KMS-11 (cell line): ENCODE data around the gene ADH1B.
"Not testable (repeated sequence)": the region's sequence is repeated elsewhere in the genome, so short reads cannot be mapped to it uniquely, and the experiment has no call there.

Experiments used
- H2AFZ ChIP-seq: fragments of 200-600 bp; sonication (generic); 2 replicates; pipeline ENCODE4 v1.6.1; 2016; ENCODE audit warnings: antibody characterized with exemption, mixed run types, low read depth
- H3K27ac ChIP-seq: fragments of 200-600 bp; sonication (generic); 2 replicates; pipeline ENCODE4 v1.6.1; 2016; ENCODE audit warnings: mild to moderate bottlenecking, mixed run types
- H3K27me3 ChIP-seq: fragments of 200-600 bp; sonication (generic); 2 replicates; pipeline ENCODE4 v1.6.1; 2017; ENCODE audit warnings: mild to moderate bottlenecking, low read depth, mixed run types, moderate library complexity; ENCODE audit not compliant: insufficient read depth
- H3K36me3 ChIP-seq: fragments of 200-600 bp; sonication (generic); 2 replicates; pipeline ENCODE4 v1.6.1; 2017; ENCODE audit warnings: mild to moderate bottlenecking, mixed run types; ENCODE audit not compliant: insufficient read depth
- H3K4me1 ChIP-seq: fragments of 200-600 bp; sonication (generic); 2 replicates; pipeline ENCODE4 v1.6.1; 2016; ENCODE audit warnings: mild to moderate bottlenecking, low read depth, mixed run types; ENCODE audit not compliant: poor library complexity, severe bottlenecking
- H3K4me2 ChIP-seq: fragments of 200-600 bp; sonication (generic); 2 replicates; pipeline ENCODE4 v1.7.0; 2016; ENCODE audit warnings: mild to moderate bottlenecking, mixed run types
- H3K4me3 ChIP-seq: fragments of 200-600 bp; sonication (generic); IDR thresholded peaks from 2 replicates; pipeline ENCODE4 v1.6.1; 2017; ENCODE audit warnings: low read depth, low read length, mixed read lengths; ENCODE audit not compliant: insufficient read depth
- H3K79me2 ChIP-seq: fragments of 200-600 bp; sonication (generic); 2 replicates; pipeline ENCODE4 v1.6.1; 2016; ENCODE audit warnings: low read depth, mixed run types; ENCODE audit not compliant: insufficient read depth
- H3K9ac ChIP-seq: fragments of 200-600 bp; sonication (generic); 2 replicates; pipeline ENCODE4 v1.6.1; 2016; ENCODE audit warnings: mild to moderate bottlenecking, mixed run types
- H4K20me1 ChIP-seq: fragments of 200-600 bp; sonication (generic); 2 replicates; pipeline ENCODE4 v1.6.1; 2016; ENCODE audit warnings: mild to moderate bottlenecking, mixed run types; ENCODE audit not compliant: insufficient read depth
- TF ChIP-seq, protein P1 (sequence below): fragments of 200-600 bp; sonication (generic); conservative IDR thresholded peaks from 2 replicates; pipeline ENCODE4 v1.6.1; 2017; ENCODE audit warnings: low read depth, mild to moderate bottlenecking, antibody characterized with exemption, low read length, moderate library complexity, mixed read lengths

ADH1B gene

DNA sequence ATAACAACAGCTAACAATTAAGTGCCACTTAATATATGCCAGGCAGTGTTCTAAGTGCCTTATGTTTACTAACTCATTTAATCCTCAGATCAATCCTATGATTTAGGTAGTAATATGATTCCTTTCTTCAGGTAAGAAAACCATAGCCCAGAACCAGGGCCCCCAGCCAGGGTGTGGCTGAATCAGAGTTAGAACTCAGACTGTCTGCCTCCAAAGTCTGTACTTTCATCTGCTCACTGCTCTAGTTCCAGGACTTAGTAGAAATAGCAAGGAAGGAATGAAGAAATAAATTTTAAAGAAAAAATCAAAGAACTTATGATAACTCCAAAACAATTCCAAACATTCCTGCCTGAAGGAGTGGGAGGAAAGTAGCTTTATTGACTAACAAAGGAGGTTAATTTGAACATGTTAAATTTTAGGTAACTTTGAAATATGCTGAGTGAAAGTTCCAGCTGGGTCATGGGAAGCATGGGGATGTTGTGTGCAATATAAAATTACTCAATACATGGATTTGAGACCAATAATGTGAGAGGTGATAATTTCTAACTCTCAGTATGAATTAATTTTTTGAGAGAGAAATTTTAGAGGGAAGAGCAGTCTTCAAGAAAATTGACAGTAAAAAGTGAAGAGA lies 40.2 kb upstream of the ADH1B start:
- Histone ChIP-seq H4K20me1 (no peaks in the 10 kb centered on the region), H2AFZ (no peak overlapping the region), H3K36me3 (no peaks in the 10 kb centered on the region), H3K4me1 (no peaks in the 10 kb centered on the region), H3K27me3 (no peaks in the 10 kb centered on the region), H3K4me2 (no peak overlapping the region), H3K9ac (no peak overlapping the region), H3K4me3 (no peak overlapping the region), H3K27ac (no peak overlapping the region), H3K79me2 (no peaks in the 10 kb centered on the region)
- TF ChIP-seq, protein P1, sequence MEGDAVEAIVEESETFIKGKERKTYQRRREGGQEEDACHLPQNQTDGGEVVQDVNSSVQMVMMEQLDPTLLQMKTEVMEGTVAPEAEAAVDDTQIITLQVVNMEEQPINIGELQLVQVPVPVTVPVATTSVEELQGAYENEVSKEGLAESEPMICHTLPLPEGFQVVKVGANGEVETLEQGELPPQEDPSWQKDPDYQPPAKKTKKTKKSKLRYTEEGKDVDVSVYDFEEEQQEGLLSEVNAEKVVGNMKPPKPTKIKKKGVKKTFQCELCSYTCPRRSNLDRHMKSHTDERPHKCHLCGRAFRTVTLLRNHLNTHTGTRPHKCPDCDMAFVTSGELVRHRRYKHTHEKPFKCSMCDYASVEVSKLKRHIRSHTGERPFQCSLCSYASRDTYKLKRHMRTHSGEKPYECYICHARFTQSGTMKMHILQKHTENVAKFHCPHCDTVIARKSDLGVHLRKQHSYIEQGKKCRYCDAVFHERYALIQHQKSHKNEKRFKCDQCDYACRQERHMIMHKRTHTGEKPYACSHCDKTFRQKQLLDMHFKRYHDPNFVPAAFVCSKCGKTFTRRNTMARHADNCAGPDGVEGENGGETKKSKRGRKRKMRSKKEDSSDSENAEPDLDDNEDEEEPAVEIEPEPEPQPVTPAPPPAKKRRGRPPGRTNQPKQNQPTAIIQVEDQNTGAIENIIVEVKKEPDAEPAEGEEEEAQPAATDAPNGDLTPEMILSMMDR = no peak

DNA sequence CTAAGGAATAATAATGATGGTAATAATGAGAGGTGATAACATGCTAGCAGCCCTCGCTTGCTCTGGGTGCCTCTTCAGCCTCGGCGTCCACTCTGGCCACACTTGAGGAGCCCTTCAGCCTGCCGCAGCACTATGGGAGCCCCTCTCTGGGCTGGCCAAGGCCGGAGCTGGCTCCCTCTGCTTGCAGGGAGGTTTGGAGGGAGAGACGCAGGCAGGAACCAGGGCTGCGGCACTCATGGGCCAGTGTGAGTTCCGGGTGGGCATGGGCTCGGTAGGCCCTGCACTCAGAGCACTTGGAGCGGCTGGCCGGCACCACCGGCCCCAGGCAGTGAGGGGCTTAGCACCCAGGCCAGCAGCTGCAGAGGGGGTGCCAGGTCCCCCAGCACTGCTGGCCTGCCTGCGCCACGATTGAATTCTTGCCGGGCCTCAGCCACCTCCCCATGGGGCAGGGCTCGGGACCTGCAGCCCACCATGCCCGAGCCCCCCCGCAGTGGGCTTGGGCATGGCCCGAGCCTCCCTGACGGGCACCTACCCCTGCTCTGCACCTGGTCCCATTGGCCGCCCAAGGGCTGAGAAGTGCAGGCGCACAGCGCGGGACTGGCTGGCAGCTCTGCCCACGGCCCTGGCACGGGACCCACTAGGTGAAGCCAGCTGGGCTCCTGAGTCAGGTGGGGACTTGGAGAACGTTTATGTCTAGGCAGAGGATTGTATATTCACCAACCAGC lies 38.4 kb upstream of the ADH1B start:
- Histone ChIP-seq H3K4me1 (no peaks in the 10 kb centered on the region), H2AFZ (no peak overlapping the region), H3K27me3 (no peaks in the 10 kb centered on the region), H3K4me2 (no peak overlapping the region), H3K4me3 (no peak overlapping the region), H3K27ac (no peak overlapping the region), H3K79me2 (no peaks in the 10 kb centered on the region), H4K20me1 (no peaks in the 10 kb centered on the region), H3K36me3 (no peaks in the 10 kb centered on the region), H3K9ac (no peak overlapping the region)
- TF ChIP-seq, protein P1 = no peak

DNA sequence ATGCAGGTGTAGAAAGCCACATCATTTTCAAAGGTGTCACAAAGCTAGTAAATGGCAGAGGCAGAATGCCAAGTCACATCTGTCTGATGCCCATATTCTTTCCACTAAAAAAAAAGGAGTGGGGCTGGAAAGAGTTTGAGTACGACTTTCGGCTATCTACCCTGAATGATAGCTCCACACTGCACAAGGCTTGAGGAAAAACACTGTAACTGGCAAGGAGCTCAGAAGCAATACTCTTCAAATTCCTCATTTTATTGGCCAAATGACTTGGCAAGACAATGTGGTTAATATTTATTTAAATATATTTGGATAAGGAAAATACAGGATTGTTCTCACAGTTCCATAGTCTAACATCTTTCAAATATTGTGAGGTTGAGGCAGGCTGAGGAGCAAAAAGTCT lies 36.7 kb upstream of the ADH1B start:
- H3K4me2 ChIP-seq = no peak overlapping the region
- no peak overlapping the region for H3K27ac ChIP-seq
- H3K4me3 ChIP-seq = no peak overlapping the region
- no peaks in the 10 kb centered on the region for H3K36me3 ChIP-seq
- no peak overlapping the region for H2AFZ ChIP-seq
- H3K79me2 ChIP-seq = no peaks in the 10 kb centered on the region
- H3K27me3 ChIP-seq = no peaks in the 10 kb centered on the region
- TF ChIP-seq, protein P1 = no peak
- no peak overlapping the region for H3K9ac ChIP-seq
- H3K4me1 ChIP-seq = no peaks in the 10 kb centered on the region
- no peaks in the 10 kb centered on the region for H4K20me1 ChIP-seq

DNA sequence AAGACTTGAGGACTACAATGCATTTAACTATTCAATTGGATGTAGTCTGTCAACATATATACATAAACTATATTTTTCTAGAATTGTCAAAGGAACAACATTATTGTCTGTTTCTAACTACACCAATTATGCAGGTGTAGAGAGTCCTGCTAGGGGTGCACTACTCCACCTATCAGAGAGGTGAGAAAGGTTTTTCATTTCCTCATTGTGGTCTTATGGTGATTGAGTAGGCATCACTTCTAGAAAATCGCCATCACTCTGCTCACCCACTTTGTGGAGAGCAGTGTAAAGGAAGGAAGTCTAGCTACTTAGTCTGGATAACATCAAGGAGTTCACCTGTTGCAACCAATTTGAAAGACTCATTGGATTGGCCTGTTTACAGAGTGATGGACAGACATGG lies 35.8 kb upstream of the ADH1B start:
- Histone ChIP-seq H2AFZ (no peak overlapping the region), H3K79me2 (no peaks in the 10 kb centered on the region), H3K9ac (no peak overlapping the region), H3K4me2 (no peak overlapping the region), H3K27me3 (no peaks in the 10 kb centered on the region), H3K4me1 (no peaks in the 10 kb centered on the region), H4K20me1 (no peaks in the 10 kb centered on the region), H3K27ac (no peak overlapping the region), H3K36me3 (no peaks in the 10 kb centered on the region), H3K4me3 (no peak overlapping the region)
- TF ChIP-seq, protein P1 = no peak

DNA sequence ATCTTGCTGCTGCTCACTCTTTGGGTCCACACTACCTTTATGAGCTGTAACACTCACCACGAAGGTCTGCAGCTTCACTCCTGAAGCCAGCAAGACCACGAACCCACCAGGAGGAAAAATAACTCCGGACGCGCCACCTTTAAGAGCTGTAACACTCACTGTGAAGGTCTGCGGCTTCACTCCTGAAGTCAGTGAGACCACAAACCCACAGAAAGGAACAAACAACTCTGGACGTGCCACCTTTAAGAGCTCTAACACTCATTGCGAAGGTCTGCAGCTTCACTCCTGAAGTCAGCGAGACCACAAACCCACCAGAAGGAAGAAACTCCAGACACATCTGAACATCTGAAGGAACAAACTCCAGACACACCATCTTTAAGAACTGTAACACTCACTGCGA lies 34.9 kb upstream of the ADH1B start:
- not testable (repeated sequence) for H3K79me2 ChIP-seq, H3K4me2 ChIP-seq, H3K36me3 ChIP-seq, H3K27me3 ChIP-seq, H3K4me3 ChIP-seq, H3K27ac ChIP-seq, H3K4me1 ChIP-seq, H2AFZ ChIP-seq, H3K9ac ChIP-seq, H4K20me1 ChIP-seq
